Naive thymus-derived CD8-positive, alpha-beta T cell (primary cell): ENCODE measurements around the gene IRF5. TPM values are rescaled to one million over a fixed set of nuclear protein-coding genes. Genes with fewer than 3 reads are reported as not detected.
A peak's percentile ranks its signal among the peaks of the same experiment; 100 is the strongest.

Experiments used
- ATAC-seq, 2 donors: fragments of 150-1000 bp; cut with Tn5 transposase in 1 of 2; sonication (Bioruptor Pico), chemical (Tn5 transposase) in 1 of 2; 1 replicate in 1 of 2; 2 replicates in 1 of 2; pipeline ENCODE4 v1.10.0; 2021; ENCODE audit warnings: mild to moderate bottlenecking in 2 of 2, moderate library complexity in 2 of 2
- POLR2A ChIA-PET: fragments of 350-600 bp; sonication (Branson Sonifier 250); formaldehyde crosslinking; loops from one replicate; lab custom pipeline; 2021; ENCODE audit warnings: antibody characterized with exemption; lab: Charles Lee
- DNase-seq, 10 donors: peaks; one replicate each; pipeline versions ENCODE4 v3.0.0 to v3.0.0-alpha.2; 2020 to 2022
- H3K27ac Mint-ChIP-seq, 10 donors: one replicate each; pipeline ENCODE4 v1.8.0; 2020 to 2022; ENCODE audit warnings: mild to moderate bottlenecking in 10 of 10, mixed read lengths in 10 of 10, moderate library complexity in 4 of 10, inconsistent platforms in 1 of 10
- H3K27me3 Mint-ChIP-seq, 5 donors: one replicate each; pipeline ENCODE4 v1.8.0; 2021 to 2022; ENCODE audit warnings: mixed read lengths in 5 of 5
- H3K36me3 Mint-ChIP-seq, 3 donors: one replicate each; pipeline ENCODE4 v1.8.0; 2020 to 2022; ENCODE audit warnings: mixed read lengths in 3 of 3, mild to moderate bottlenecking in 2 of 3, inconsistent platforms in 1 of 3
- H3K4me1 Mint-ChIP-seq, 4 donors: one replicate each; pipeline ENCODE4 v1.8.0; 2021 to 2022; ENCODE audit warnings: mixed read lengths in 4 of 4
- H3K4me3 Mint-ChIP-seq, 10 donors: one replicate each; pipeline ENCODE4 v1.8.0; 2020 to 2022; ENCODE audit warnings: mild to moderate bottlenecking in 10 of 10, mixed read lengths in 10 of 10, moderate library complexity in 6 of 10, inconsistent platforms in 1 of 10
- H3K9me3 Mint-ChIP-seq, 9 donors: one replicate each; pipeline ENCODE4 v1.8.0; 2020 to 2022; ENCODE audit warnings: mixed read lengths in 9 of 9, mild to moderate bottlenecking in 3 of 9, inconsistent platforms in 1 of 9, moderate library complexity in 1 of 9
- polyA plus RNA-seq, 3 donors: library from polyadenylated mRNA; unstranded; fragments of 300-500 nt; fragmentation: Illumina TruSeq; gene quantifications; one replicate each; pipeline ENCODE4 v1.2.3, GENCODE V29; 2021
- total RNA-seq, 8 experiments: library from RNA in 2 of 8; stranded (reverse) in 2 of 8; gene quantifications; one replicate each; pipeline ENCODE4 v1.2.3 and lab custom pipeline; 2021 to 2026

Gene IRF5
- total and polyA plus RNA-seq, 5 experiments from 2014 or later = 0.20 to 3.0 (median 0.42) TPM

DNA sequence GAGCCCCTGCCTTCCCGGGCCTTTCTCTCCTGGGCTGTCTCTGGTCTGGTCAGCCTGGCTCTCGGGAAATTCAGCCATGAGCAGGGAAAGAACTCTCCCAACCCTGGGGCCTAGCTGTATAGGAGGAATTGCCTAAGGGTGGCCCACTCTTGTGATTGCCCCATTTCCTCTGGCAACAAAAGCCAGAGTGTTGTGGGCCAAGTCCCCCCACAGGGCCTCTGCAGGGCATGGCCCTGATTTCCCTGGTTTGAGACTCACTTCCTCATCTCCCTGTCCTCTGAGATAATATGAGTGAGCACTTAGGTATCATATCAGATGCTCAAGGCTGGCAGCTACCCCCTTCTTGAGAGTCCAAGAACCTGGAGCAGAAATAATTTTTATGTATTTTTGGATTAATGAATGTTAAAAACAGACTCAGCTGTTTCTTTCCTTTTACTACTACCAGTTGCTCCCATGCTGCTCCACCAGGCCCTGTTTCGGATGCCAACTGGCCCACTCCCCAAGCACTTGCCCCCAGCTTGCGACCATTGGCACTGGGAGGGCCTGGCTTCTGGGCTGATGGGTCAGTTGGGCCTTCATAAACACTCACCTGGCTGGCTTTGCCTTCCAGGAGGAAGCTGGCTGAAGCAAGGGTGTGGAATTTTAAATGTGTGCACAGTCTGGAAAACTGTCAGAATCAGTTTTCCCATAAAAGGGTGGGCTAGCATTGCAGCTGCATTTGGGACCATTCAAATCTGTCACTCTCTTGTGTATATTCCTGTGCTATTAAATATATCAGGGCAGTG, 11.4 kb downstream of the IRF5 start:
- ATAC-seq = no peak
- POLR2A ChIA-PET = no interaction called here
- H3K4me1 Mint-ChIP-seq = peaks cover 0 to 3% (median 0%) of the 10 kb centered on the region in 4 donors
- H3K36me3 Mint-ChIP-seq = peaks cover 0 to 23% (median 2%) of the 10 kb centered on the region in 3 donors
- DNase-seq = no peak
- H3K27ac Mint-ChIP-seq = no peak overlapping the region
- H3K27me3 Mint-ChIP-seq = no peaks in the 10 kb centered on the region
- no peaks in the 10 kb centered on the region for H3K9me3 Mint-ChIP-seq
- no peak overlapping the region for H3K4me3 Mint-ChIP-seq

DNA sequence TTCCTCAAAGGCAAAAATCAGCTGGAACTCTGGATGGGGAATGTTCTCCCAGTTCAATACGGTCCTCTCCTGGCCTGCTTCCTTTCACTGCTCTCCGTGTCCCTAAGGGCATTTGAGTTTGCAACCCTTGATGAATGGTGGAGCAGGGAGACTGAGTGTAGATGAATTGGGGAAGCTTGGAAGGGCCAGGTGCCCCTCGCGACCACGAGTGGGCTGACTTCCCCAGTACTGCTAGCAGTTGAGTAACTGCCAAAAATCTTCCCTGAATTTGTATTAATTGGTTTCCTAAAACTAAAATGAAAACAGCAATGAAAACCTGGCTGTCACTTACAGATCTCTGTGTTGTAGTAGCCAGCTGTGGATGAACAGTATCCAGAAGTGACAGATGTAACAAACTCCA, 13.6 kb downstream of the IRF5 start:
- Mint-ChIP-seq H3K27ac (peak overlapping the region in 2 of 10 donors; percentile 9 to 73), H3K4me1 (peaks cover 0 to 11% (median 0%) of the 10 kb centered on the region in 4 donors), H3K9me3 (no peaks in the 10 kb centered on the region), H3K27me3 (no peaks in the 10 kb centered on the region), H3K4me3 (no peak overlapping the region), H3K36me3 (peaks cover 0 to 43% (median 6%) of the 10 kb centered on the region in 3 donors)
- POLR2A ChIA-PET = no interaction called here
- ATAC-seq (no peak), DNase-seq (no peak)

DNA sequence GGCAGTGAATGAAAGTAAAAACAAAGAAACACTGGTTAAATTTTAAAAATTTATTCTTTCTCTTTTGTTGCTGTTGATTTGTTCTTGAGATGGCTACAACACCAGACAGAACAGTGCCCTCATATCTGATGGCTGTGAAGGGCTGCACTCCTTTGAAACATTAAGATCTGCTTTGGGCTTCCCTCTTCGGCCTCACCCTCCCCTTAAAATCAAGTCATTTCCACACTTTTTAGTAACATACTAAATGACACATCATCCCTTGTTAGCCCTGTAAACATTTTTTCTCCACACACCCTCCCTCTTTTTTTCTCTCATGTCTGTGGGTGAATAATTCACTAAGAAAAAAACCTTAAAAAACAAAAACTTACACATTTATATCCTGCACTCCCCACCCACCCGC, 16.4 kb downstream of the IRF5 start:
- no peak overlapping the region for H3K4me3 Mint-ChIP-seq
- H3K27me3 Mint-ChIP-seq = no peaks in the 10 kb centered on the region
- no peak for ATAC-seq
- H3K36me3 Mint-ChIP-seq = peaks cover 0 to 71% (median 8%) of the 10 kb centered on the region in 3 donors
- peaks cover 0 to 8% (median under 1%) of the 10 kb centered on the region in 4 donors for H3K4me1 Mint-ChIP-seq
- no peak for DNase-seq
- H3K9me3 Mint-ChIP-seq = no peaks in the 10 kb centered on the region
- POLR2A ChIA-PET = no interaction called here
- peak overlapping the region in 3 of 10 donors; percentile 22 to 48 (median 31) for H3K27ac Mint-ChIP-seq

GRCh38 chr7:128954830-128955802, 17.4 kb downstream of the IRF5 start:
- DNase-seq (no peak), ATAC-seq (no peak)
- Mint-ChIP-seq H3K4me1 (peaks cover 0 to 8% (median under 1%) of the 10 kb centered on the region in 4 donors), H3K36me3 (peaks cover 0 to 80% (median 8%) of the 10 kb centered on the region in 3 donors), H3K9me3 (no peaks in the 10 kb centered on the region), H3K27me3 (no peaks in the 10 kb centered on the region), H3K4me3 (no peak overlapping the region), H3K27ac (peak overlapping the region in 2 of 10 donors; percentile 9 to 48)
- POLR2A ChIA-PET = no interaction called here

- Mint-ChIP-seq H3K27ac (no peak overlapping the region), H3K4me1 (peaks cover 0 to 8% (median under 1%) of the 10 kb centered on the region in 4 donors), H3K27me3 (no peaks in the 10 kb centered on the region), H3K4me3 (no peak overlapping the region), H3K36me3 (peaks cover 0 to 81% (median 8%) of the 10 kb centered on the region in 3 donors), H3K9me3 (no peaks in the 10 kb centered on the region)
- no peak for ATAC-seq
- POLR2A ChIA-PET = no interaction called here
- no peak for DNase-seq
Measured at GRCh38 chr7:128955981-128956380, 18.3 kb downstream of the IRF5 start.

DNA sequence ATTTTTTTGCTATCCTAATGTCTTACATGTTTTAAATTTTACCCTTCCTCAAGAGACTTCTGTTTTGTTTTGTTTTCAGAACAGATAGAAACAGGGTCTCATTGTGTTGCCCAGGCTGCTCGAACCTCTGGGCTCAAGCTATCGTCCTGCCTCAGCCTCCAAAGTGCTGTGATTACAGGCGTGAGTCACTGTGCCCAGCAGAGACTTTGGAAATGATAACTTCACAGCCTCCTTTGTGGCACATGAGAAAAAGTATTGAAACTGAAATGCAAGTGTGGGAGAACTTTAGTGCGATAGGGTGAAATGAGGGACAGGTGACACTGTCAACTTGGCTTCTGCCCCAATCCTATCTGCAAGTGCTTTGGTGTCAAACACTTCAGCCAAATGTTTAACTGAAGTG, 21.6 kb downstream of the IRF5 start:
- H3K27ac Mint-ChIP-seq = peak overlapping the region in 2 of 10 donors; percentile 55 to 57
- peaks cover 0 to 86% (median 10%) of the 10 kb centered on the region in 3 donors for H3K36me3 Mint-ChIP-seq
- POLR2A ChIA-PET = no interaction called here

DNA sequence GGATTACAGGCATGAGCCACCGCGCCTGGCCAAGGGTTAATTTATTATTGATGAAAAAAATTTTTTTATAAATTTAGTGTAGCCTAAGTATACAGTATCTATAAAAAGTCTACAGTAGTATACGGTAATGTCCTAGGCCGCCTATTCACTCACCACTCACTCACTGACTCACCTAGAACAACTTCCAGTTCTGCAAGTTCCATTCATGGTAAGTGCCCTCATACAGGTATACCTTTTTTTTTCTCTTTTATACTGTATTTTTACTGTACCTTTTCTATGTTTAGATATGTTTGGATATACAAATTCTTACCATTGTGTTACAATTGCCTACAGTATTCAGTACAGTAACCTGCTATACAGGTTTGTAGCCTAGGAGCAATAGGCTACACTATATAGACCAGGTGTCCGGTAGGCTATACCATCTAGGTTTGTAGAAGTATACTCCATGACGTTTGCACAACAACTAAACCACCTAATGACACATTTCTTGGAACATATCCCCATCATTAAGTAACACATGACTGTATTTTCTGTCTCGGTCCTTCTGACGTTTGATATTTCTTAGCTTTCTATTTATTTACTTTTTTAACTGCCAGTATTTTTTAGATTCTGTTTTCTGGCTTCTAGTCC, 23.4 kb downstream of the IRF5 start:
- peaks cover 0 to 86% (median 17%) of the 10 kb centered on the region in 3 donors for H3K36me3 Mint-ChIP-seq
- H3K9me3 Mint-ChIP-seq = no peaks in the 10 kb centered on the region
- no peaks in the 10 kb centered on the region for H3K27me3 Mint-ChIP-seq
- H3K4me3 Mint-ChIP-seq = no peak overlapping the region
- POLR2A ChIA-PET = no interaction called here
- H3K27ac Mint-ChIP-seq = peak overlapping the region in 2 of 10 donors; percentile 30 to 56
- ATAC-seq = no peak
- DNase-seq = no peak
- H3K4me1 Mint-ChIP-seq = peaks cover 0 to 13% (median 2%) of the 10 kb centered on the region in 4 donors

More for the DNA sequence above, 21.6 kb downstream of the IRF5 start:
- Mint-ChIP-seq H3K9me3 (no peaks in the 10 kb centered on the region), H3K4me1 (peaks cover 0 to 20% (median 2%) of the 10 kb centered on the region in 4 donors), H3K27me3 (no peaks in the 10 kb centered on the region), H3K4me3 (no peak overlapping the region)
- DNase-seq = no peak
- ATAC-seq = no peak

DNA sequence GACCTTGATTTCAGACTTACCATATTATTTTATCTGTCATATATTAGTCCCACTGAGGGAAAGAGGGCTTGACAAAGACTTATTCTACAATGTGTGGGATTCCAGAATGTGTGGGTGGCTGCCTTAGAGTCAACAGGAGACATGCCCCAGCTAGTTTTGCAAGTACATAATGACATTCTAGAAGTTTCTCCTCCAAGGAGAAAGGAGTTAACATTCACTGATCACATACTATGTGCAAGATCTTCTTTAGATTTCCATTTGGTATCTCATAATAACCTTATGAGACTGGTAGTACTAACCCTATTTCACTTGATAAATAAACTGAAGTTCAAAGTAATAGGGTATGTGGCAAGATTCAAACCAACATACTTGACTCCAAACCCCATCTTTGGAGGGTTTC, 25.2 kb downstream of the IRF5 start:
- Mint-ChIP-seq H3K4me3 (no peak overlapping the region), H3K27me3 (no peaks in the 10 kb centered on the region), H3K27ac (peak overlapping the region in 2 of 10 donors; percentile 43 to 54), H3K36me3 (peaks cover 0 to 87% (median 20%) of the 10 kb centered on the region in 3 donors), H3K9me3 (no peaks in the 10 kb centered on the region), H3K4me1 (peaks cover 0 to 13% (median 2%) of the 10 kb centered on the region in 4 donors)
- DNase-seq = no peak
- ATAC-seq = no peak
- POLR2A ChIA-PET = interaction anchor here (0.6 kb wide), 1 partner anchor 19 kb away, joined by 4 read pairs; no protein-coding TSS in a partner anchor

DNA sequence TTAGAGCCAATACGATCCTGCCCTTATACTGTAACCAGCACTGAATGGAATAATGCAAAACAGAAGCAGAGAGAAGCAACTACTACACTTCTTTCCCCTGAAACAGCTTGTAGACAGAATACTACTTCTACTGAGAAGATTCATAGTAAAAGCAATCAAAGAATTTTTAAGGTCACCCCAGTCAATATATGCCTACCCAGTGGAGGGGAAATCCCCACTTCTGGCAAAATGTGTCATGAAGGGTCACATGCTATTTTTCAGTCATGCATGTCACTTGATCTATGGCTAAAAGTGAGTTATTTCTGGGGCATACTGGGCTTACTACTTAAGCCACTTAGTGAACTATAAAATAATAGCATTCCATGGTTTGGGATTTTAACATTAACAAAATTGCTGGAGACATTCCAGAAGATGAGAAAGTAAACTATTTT, 25.6 kb downstream of the IRF5 start:
- DNase-seq (no peak), ATAC-seq (peak; percentile 43 to 44)
- Mint-ChIP-seq H3K4me3 (no peak overlapping the region), H3K36me3 (peaks cover 0 to 86% (median 20%) of the 10 kb centered on the region in 3 donors), H3K27me3 (no peaks in the 10 kb centered on the region), H3K27ac (peak overlapping the region in 3 of 10 donors; percentile 43 to 60 (median 54)), H3K4me1 (peaks cover 0 to 13% (median 2%) of the 10 kb centered on the region in 4 donors), H3K9me3 (no peaks in the 10 kb centered on the region)
- POLR2A ChIA-PET = no interaction called here

DNA sequence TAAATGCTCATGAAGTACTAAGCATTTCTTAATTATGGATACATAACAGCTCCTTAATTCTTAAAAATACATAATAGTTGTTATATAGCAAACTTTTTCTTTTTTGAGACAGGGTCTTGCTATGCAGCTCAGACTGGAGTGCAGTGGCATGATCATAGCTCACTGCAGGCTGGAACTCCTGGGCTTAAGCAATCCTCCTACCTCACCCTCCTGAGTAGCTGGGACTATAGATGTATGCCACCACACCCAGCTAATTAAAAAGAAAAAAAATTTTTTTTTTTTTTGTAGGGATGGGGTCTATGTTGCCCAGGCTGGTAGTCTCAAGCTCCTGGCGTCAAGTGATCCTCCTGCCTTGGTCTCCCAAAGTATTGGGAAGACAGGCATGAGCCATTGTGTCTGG, 30.9 kb downstream of the IRF5 start:
- no peak overlapping the region for H3K27ac Mint-ChIP-seq
- POLR2A ChIA-PET = interaction anchor here (0.5 kb wide), 1 partner anchor 412 kb away, joined by 3 read pairs; no protein-coding TSS in a partner anchor

DNA sequence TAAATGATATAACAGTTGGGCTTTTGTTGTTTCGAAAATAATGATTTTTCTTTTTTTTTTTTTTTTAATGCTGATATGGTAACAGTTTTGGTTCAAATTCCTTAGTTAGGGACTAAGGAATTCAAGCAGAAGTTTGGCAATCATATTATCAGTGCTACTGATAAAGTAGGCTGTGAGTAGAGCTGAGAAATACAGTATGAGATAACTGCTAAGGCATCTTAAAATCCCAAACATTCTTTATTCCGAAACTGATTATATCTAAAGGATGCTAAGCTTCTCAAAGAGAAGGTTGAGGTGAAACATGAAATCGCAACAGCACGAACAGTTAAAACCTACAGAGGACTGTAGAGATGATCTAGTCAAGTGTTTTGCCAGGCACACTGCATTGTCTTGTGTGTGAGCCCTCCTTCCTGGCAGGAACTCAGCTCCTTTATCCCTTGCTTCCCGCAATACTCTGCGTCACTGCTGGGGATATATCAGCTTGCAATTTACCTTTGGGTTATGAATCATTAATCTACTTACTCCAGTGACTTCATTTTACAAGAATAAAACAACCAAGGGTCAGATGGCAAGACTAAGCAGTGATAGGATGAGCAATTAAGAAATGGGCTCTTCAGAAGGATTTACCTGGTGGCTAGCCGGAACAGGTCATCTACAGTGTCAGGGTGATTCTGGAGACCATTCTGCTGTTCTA, 36.7 kb downstream of the IRF5 start:
- H3K9me3 Mint-ChIP-seq = no peaks in the 10 kb centered on the region
- H3K27me3 Mint-ChIP-seq = no peaks in the 10 kb centered on the region
- no peak for DNase-seq
- no peaks in the 10 kb centered on the region for H3K4me1 Mint-ChIP-seq
- H3K27ac Mint-ChIP-seq = peak overlapping the region in 2 of 10 donors; percentile 2 to 48
- no peak overlapping the region for H3K4me3 Mint-ChIP-seq
- H3K36me3 Mint-ChIP-seq = peaks cover 13 to 96% (median 45%) of the 10 kb centered on the region in 3 donors
- POLR2A ChIA-PET = no interaction called here
- ATAC-seq = no peak

More for the DNA sequence above, 30.9 kb downstream of the IRF5 start:
- peaks cover 13 to 89% (median 41%) of the 10 kb centered on the region in 3 donors for H3K36me3 Mint-ChIP-seq
- no peak overlapping the region for H3K4me3 Mint-ChIP-seq
- no peaks in the 10 kb centered on the region for H3K27me3 Mint-ChIP-seq
- H3K9me3 Mint-ChIP-seq = no peaks in the 10 kb centered on the region
- no peak for ATAC-seq
- no peak for DNase-seq
- H3K4me1 Mint-ChIP-seq = no peaks in the 10 kb centered on the region
